Measurements from ENCODE around the gene RIPOR2. TPM values are rescaled to one million over a fixed set of nuclear protein-coding genes. Genes with fewer than 3 reads are reported as not detected.

RIPOR2 gene
- polyA plus RNA-seq, 2 donors, result 0.41 to 0.61 TPM

GRCh38 chr6:24899997-24900325 is 35.8 kb downstream of the RIPOR2 start:
- H3K4me3 ChIP-seq (ENCODE audit: low read depth in 1 of 2, low read length in 2 of 2), result no peak overlapping the region
- peaks cover 0 to 3% of the 10 kb centered on the region in 2 donors for H3K9me3 ChIP-seq (ENCODE audit: control insufficient read depth in 2 of 2, insufficient read depth in 1 of 2, low read depth in 1 of 2, low read length in 1 of 2)
- no peaks in the 10 kb centered on the region for H3K36me3 ChIP-seq (ENCODE audit: control insufficient read depth in 2 of 2, insufficient read depth in 2 of 2, low read length in 1 of 2)
- H3K27ac ChIP-seq (ENCODE audit: low read depth in 2 of 2, low read length in 1 of 2), result no peak overlapping the region
- H3K4me1 ChIP-seq (ENCODE audit: control insufficient read depth in 2 of 2, insufficient read depth in 2 of 2, low read length in 1 of 2), result no peaks in the 10 kb centered on the region
- WGBS, 2 donors, result 53 to 60% methylated on average over 6 of the region's 6 CpGs
- H3K27me3 ChIP-seq (ENCODE audit: control insufficient read depth in 1 of 2, insufficient read depth in 2 of 2, low read length in 2 of 2), result no peaks in the 10 kb centered on the region

GRCh38 chr6:24899136-24899996 is 36.4 kb downstream of the RIPOR2 start:
- Histone ChIP-seq H3K4me3 (ENCODE audit: low read depth in 1 of 2, low read length in 2 of 2) (no peak overlapping the region), H3K4me1 (ENCODE audit: control insufficient read depth in 2 of 2, insufficient read depth in 2 of 2, low read length in 1 of 2) (no peaks in the 10 kb centered on the region), H3K36me3 (ENCODE audit: control insufficient read depth in 2 of 2, insufficient read depth in 2 of 2, low read length in 1 of 2) (no peaks in the 10 kb centered on the region), H3K27ac (ENCODE audit: low read depth in 2 of 2, low read length in 1 of 2) (no peak overlapping the region), H3K27me3 (ENCODE audit: control insufficient read depth in 1 of 2, insufficient read depth in 2 of 2, low read length in 2 of 2) (no peaks in the 10 kb centered on the region), H3K9me3 (ENCODE audit: control insufficient read depth in 2 of 2, insufficient read depth in 1 of 2, low read depth in 1 of 2, low read length in 1 of 2) (peaks cover 0 to 3% of the 10 kb centered on the region in 2 donors)
- WGBS, 2 donors, result 75 to 77% methylated on average over 8 of the region's 8 CpGs

DNA sequence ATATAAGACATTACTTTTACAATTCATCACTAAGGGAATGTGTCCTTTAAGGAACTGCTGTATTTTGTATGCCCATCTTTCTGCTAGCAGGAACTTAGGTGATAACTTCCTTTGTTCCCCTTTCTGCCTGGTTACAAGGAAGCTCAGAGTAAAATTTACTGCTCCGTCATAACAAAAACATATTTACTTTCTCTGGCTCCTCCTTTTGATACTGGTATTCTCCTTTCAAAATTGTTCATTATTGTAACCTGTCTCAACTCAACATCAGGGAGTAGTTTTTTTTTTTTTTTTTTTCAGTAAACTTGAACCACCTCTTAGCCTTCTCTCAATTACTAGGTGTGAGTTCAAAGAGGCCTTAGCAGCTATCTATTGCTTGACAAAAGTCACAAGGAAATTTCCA is 37.1 kb downstream of the RIPOR2 start:
- no peak overlapping the region for H3K27ac ChIP-seq (ENCODE audit: low read depth in 2 of 2, low read length in 1 of 2)
- H3K4me3 ChIP-seq (ENCODE audit: low read depth in 1 of 2, low read length in 2 of 2), result no peak overlapping the region
- H3K36me3 ChIP-seq (ENCODE audit: control insufficient read depth in 2 of 2, insufficient read depth in 2 of 2, low read length in 1 of 2), result no peaks in the 10 kb centered on the region
- H3K9me3 ChIP-seq (ENCODE audit: control insufficient read depth in 2 of 2, insufficient read depth in 1 of 2, low read depth in 1 of 2, low read length in 1 of 2), result peaks cover 0 to under 1% of the 10 kb centered on the region in 2 donors
- no peaks in the 10 kb centered on the region for H3K4me1 ChIP-seq (ENCODE audit: control insufficient read depth in 2 of 2, insufficient read depth in 2 of 2, low read length in 1 of 2)
- 79 to 92% methylated on average over 1 of the region's 1 CpG for WGBS, 2 donors
- H3K27me3 ChIP-seq (ENCODE audit: control insufficient read depth in 1 of 2, insufficient read depth in 2 of 2, low read length in 2 of 2), result no peaks in the 10 kb centered on the region

GRCh38 chr6:24897186-24897585 is 38.6 kb downstream of the RIPOR2 start:
- H3K4me1 ChIP-seq (ENCODE audit: control insufficient read depth in 2 of 2, insufficient read depth in 2 of 2, low read length in 1 of 2), result no peaks in the 10 kb centered on the region
- WGBS, 2 donors, result 84 to 89% methylated on average over 6 of the region's 6 CpGs
- no peak overlapping the region for H3K27ac ChIP-seq (ENCODE audit: low read depth in 2 of 2, low read length in 1 of 2)
- H3K4me3 ChIP-seq (ENCODE audit: low read depth in 1 of 2, low read length in 2 of 2), result no peak overlapping the region
- no peaks in the 10 kb centered on the region for H3K9me3 ChIP-seq (ENCODE audit: control insufficient read depth in 2 of 2, insufficient read depth in 1 of 2, low read depth in 1 of 2, low read length in 1 of 2)
- H3K27me3 ChIP-seq (ENCODE audit: control insufficient read depth in 1 of 2, insufficient read depth in 2 of 2, low read length in 2 of 2), result no peaks in the 10 kb centered on the region
- no peaks in the 10 kb centered on the region for H3K36me3 ChIP-seq (ENCODE audit: control insufficient read depth in 2 of 2, insufficient read depth in 2 of 2, low read length in 1 of 2)

DNA sequence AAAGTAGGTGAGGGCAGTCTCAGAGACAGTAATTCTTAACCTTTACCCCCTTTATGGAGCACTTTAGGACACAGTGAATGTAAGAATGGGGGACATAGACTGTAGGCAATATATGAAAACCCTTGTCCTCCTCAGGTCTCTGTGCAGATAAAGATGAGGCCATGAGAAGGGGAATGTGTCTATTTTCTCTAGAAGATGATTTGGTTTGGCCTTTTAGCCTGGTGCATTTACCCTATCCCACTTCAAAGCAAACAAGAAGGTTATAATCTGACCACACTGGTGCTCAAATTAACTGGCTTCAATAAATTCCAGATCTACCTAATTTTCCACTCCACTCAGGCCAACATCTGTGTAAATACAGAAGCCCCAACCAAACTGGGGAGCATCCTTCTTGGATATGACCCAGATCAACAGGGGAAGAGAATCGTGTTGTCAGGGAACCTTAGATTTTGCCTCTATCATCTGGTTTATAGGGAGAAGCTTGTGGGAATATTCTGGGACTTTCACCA is 42.4 kb downstream of the RIPOR2 start:
- Histone ChIP-seq H3K36me3 (ENCODE audit: control insufficient read depth in 2 of 2, insufficient read depth in 2 of 2, low read length in 1 of 2) (no peaks in the 10 kb centered on the region), H3K27ac (ENCODE audit: low read depth in 2 of 2, low read length in 1 of 2) (no peak overlapping the region), H3K4me1 (ENCODE audit: control insufficient read depth in 2 of 2, insufficient read depth in 2 of 2, low read length in 1 of 2) (no peaks in the 10 kb centered on the region), H3K9me3 (ENCODE audit: control insufficient read depth in 2 of 2, insufficient read depth in 1 of 2, low read depth in 1 of 2, low read length in 1 of 2) (no peaks in the 10 kb centered on the region), H3K27me3 (ENCODE audit: control insufficient read depth in 1 of 2, insufficient read depth in 2 of 2, low read length in 2 of 2) (no peaks in the 10 kb centered on the region), H3K4me3 (ENCODE audit: low read depth in 1 of 2, low read length in 2 of 2) (no peak overlapping the region)
- 83 to 90% methylated on average over 1 of the region's 1 CpG for WGBS, 2 donors

DNA sequence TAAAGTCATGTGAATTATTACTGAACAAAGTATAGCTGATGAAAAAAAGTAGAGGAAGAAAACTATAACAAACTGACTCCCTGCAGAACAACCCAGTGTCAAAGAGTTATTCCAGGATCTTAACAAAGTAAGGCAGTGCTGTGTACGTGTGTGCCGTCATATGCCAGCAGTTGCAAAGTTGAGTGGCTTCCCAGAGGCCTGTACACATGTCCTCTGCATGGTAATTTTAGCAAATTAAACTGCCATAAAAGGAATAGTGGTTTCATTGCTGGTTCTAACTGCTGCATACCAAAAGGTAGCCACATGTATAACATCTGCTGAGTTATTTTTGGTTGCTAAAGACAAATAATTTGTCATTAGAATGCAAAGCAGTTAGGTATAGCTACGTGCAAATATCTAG is 44.8 kb downstream of the RIPOR2 start:
- no peaks in the 10 kb centered on the region for H3K36me3 ChIP-seq (ENCODE audit: control insufficient read depth in 2 of 2, insufficient read depth in 2 of 2, low read length in 1 of 2)
- 83 to 84% methylated on average over 3 of the region's 3 CpGs for WGBS, 2 donors
- no peak overlapping the region for H3K4me3 ChIP-seq (ENCODE audit: low read depth in 1 of 2, low read length in 2 of 2)
- H3K4me1 ChIP-seq (ENCODE audit: control insufficient read depth in 2 of 2, insufficient read depth in 2 of 2, low read length in 1 of 2), result no peaks in the 10 kb centered on the region
- no peak overlapping the region for H3K27ac ChIP-seq (ENCODE audit: low read depth in 2 of 2, low read length in 1 of 2)
- H3K27me3 ChIP-seq (ENCODE audit: control insufficient read depth in 1 of 2, insufficient read depth in 2 of 2, low read length in 2 of 2), result no peaks in the 10 kb centered on the region
- no peaks in the 10 kb centered on the region for H3K9me3 ChIP-seq (ENCODE audit: control insufficient read depth in 2 of 2, insufficient read depth in 1 of 2, low read depth in 1 of 2, low read length in 1 of 2)

- Histone ChIP-seq H3K4me1 (ENCODE audit: control insufficient read depth in 2 of 2, insufficient read depth in 2 of 2, low read length in 1 of 2) (no peaks in the 10 kb centered on the region), H3K4me3 (ENCODE audit: low read depth in 1 of 2, low read length in 2 of 2) (no peak overlapping the region), H3K9me3 (ENCODE audit: control insufficient read depth in 2 of 2, insufficient read depth in 1 of 2, low read depth in 1 of 2, low read length in 1 of 2) (no peaks in the 10 kb centered on the region), H3K27me3 (ENCODE audit: control insufficient read depth in 1 of 2, insufficient read depth in 2 of 2, low read length in 2 of 2) (no peaks in the 10 kb centered on the region), H3K27ac (ENCODE audit: low read depth in 2 of 2, low read length in 1 of 2) (no peak overlapping the region), H3K36me3 (ENCODE audit: control insufficient read depth in 2 of 2, insufficient read depth in 2 of 2, low read length in 1 of 2) (no peaks in the 10 kb centered on the region)
- WGBS, 2 donors, result 73 to 88% methylated on average over 1 of the region's 1 CpG
Observed at GRCh38 chr6:24890471-24890870, 45.3 kb downstream of the RIPOR2 start.

- WGBS, 2 donors, result 83 to 91% methylated on average over 5 of the region's 5 CpGs
- no peaks in the 10 kb centered on the region for H3K36me3 ChIP-seq (ENCODE audit: control insufficient read depth in 2 of 2, insufficient read depth in 2 of 2, low read length in 1 of 2)
- no peaks in the 10 kb centered on the region for H3K27me3 ChIP-seq (ENCODE audit: control insufficient read depth in 1 of 2, insufficient read depth in 2 of 2, low read length in 2 of 2)
- no peaks in the 10 kb centered on the region for H3K9me3 ChIP-seq (ENCODE audit: control insufficient read depth in 2 of 2, insufficient read depth in 1 of 2, low read depth in 1 of 2, low read length in 1 of 2)
- no peaks in the 10 kb centered on the region for H3K4me1 ChIP-seq (ENCODE audit: control insufficient read depth in 2 of 2, insufficient read depth in 2 of 2, low read length in 1 of 2)
- no peak overlapping the region for H3K27ac ChIP-seq (ENCODE audit: low read depth in 2 of 2, low read length in 1 of 2)
- no peak overlapping the region for H3K4me3 ChIP-seq (ENCODE audit: low read depth in 1 of 2, low read length in 2 of 2)
Observed at GRCh38 chr6:24888715-24889370, 46.9 kb downstream of the RIPOR2 start.

DNA sequence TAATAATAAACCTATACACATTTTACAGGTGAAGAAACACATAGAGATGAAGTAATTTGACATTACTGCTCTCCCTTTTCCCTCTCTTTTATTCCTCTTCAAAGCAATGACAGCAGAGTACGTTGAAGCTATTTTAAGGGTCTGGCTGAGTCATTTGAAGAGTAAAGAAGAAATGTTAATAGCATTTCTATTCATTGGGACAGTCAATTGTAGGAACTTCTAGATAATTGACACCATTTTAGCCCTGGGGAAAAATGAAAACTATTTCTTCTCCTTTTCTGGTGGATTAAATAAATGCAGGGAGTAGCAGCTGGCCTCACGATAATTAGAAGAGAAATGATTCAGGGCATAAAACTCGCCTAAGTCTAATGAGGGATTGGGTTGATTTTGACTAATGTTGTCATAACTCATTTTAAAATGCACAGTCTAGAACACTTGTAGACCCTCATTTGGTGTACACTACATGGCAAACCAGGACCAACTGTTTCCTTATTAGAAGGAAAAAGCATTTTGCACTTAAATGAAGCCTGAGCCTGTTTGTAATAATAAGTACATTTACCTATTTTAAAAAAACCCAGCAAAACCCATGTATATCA is 48.1 kb downstream of the RIPOR2 start:
- WGBS, 2 donors, result 64 to 76% methylated on average over 3 of the region's 3 CpGs
- no peaks in the 10 kb centered on the region for H3K27me3 ChIP-seq (ENCODE audit: control insufficient read depth in 1 of 2, insufficient read depth in 2 of 2, low read length in 2 of 2)
- no peaks in the 10 kb centered on the region for H3K4me1 ChIP-seq (ENCODE audit: control insufficient read depth in 2 of 2, insufficient read depth in 2 of 2, low read length in 1 of 2)
- H3K27ac ChIP-seq (ENCODE audit: low read depth in 2 of 2, low read length in 1 of 2), result no peak overlapping the region
- no peak overlapping the region for H3K4me3 ChIP-seq (ENCODE audit: low read depth in 1 of 2, low read length in 2 of 2)
- no peaks in the 10 kb centered on the region for H3K9me3 ChIP-seq (ENCODE audit: control insufficient read depth in 2 of 2, insufficient read depth in 1 of 2, low read depth in 1 of 2, low read length in 1 of 2)
- no peaks in the 10 kb centered on the region for H3K36me3 ChIP-seq (ENCODE audit: control insufficient read depth in 2 of 2, insufficient read depth in 2 of 2, low read length in 1 of 2)
